OCI-M2 (cell line): ENCODE data around the gene HIRIP3.
A peak's percentile ranks its signal among the peaks of the same experiment; 100 is the strongest.
"Not testable (repeated sequence)": the region's sequence is repeated elsewhere in the genome, so short reads cannot be mapped to it uniquely, and the experiment has no call there.

Source experiments
- DNase-seq: peaks from one replicate; lab custom pipeline; 2025; ENCODE audit not compliant: unreplicated experiment; lab: John Stamatoyannopoulos, UW

HIRIP3 gene

DNA sequence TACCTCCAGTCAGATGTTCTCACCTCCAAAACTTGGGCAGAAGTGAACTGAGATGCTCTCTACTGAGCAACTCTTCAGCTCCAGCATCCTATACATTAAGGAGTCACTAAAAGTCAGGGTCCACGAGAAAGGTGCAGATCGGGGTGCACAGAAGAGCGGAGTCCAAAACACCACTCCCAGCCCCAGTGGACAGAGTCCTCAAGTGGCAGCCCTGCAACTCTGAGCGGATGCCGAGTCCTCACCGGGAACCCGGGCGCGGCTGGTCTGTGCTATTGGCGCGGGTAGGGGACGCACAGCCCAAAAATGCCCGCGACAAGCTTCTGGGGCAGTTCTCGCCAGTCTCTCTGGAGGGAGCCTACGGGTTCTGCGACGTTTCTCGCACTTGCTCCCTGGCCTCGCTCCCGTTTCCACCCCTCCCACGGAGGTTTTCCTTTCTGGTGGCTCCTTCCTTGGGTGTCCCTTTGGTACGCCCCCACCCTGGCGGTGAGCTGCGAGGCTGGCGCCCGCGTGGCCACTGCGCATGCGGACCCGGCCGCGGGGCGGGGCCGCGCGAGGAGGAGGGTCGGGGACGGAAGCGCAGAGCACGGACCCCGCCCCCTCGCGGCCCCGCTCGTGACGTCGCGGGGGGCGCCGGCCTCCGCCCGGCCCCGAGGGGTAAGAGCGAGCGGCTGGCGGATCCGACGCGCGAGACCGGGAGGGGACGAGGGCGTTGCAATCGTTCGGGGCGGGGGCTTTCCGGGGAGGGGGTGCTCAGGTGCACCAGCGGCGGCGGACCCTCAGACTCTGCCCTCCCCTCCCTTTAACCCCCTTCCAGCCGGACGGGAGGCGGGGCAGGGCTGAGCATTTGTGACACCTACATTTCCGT is 33.7 kb downstream of the HIRIP3 start, which contains the start of gene TMEM219:
TSS of gene TMEM219 (plus strand) at position 601 of the 865 bp plus-strand sequence. CDS start 1,065 bp downstream, outside the sequence.
- peak; percentile 78 for DNase-seq

DNA sequence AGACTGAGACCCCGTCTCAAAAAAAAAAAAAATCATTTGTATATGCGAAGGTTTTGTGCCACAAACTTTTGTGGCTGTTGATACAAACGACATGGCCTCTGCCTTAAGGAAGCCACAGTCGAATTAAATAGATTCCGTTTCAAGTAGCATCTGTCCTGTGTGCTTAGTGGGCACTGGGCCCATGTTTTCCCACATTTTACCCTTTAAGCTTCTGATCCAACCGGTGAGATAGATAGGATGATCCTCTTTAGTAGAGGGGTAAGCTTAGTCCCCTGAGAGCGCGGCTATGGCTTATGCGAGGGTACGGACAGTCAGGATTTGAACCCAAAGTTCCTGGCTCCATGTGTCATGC is 34.3 kb downstream of the HIRIP3 start:
- DNase-seq: no peak

DNA sequence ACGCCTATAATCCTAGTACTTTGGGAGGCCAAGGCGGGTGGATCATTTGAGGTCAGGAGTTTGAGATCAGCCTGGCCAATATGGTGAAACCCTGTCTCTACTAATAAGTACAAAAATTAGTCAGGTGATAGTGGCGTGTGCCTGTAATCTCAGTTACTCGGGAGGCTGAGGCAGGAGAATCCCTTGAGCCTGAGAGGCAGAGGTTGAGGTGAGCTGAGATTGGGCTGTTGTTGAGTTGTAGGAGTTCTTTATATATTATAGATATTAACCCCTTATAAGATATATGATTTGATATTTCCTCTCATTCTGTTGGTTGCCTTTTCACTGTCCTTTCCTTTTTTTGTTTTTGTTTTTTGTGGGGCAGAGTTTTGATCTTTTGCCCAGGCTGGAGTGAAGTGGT is 35.6 kb downstream of the HIRIP3 start:
- DNase-seq: not testable (repeated sequence)

DNA sequence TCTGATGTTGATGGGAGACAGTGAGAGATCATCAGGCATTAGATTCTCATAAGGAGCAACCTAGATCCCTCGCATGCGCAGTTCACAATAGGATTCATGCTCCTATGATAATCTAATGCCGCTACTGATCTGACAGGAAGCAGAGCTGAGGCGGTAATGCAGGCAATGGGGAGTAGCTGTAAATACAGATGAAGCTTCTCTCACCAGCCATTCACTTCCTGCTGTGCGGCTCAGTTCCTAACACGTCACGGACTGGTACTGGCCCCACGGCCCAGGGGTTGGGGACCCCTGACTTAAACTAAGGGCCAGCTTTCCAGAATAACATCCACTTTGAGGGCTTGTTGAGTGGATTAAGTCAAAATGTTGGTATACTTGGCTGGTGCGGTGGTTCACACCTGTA is 36.1 kb downstream of the HIRIP3 start:
- no peak for DNase-seq

- DNase-seq: no peak
Observed at GRCh38 chr16:29958756-29959155, 36.7 kb downstream of the HIRIP3 start.

- DNase-seq: no peak
Observed at GRCh38 chr16:29951625-29952365, 43.6 kb downstream of the HIRIP3 start.

DNA sequence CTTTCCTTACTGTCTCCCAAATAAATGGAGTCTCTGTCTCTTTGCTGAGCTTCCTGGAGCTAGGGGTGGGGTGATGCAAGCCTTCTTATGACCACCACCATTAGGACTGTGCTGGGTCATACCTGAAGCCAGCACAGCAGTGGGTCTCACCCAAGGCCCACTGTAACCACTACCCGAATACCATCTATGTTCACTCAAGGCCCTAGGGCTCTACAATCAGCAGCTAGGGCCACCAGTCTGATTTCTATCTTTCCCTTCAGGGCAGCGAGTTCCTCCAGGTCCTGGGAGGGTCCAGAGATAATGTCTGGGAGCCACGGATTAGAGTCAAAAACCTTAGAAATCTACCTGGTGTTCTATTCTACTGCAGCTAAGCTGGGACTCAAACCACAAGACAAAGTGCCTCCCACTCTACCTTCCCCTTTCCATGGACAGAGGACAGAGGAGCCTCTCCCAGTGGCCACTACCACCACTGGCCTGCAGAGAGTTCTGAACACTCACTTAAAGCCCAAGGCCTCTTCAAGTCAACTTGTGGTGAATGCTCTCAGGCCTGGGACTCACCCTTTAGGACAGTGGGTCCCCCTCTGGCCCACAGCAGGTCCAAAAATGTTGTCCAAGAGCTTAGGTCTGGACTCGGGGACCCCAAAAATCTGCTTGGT is 44.5 kb downstream of the HIRIP3 start:
- DNase-seq: no peak

DNA sequence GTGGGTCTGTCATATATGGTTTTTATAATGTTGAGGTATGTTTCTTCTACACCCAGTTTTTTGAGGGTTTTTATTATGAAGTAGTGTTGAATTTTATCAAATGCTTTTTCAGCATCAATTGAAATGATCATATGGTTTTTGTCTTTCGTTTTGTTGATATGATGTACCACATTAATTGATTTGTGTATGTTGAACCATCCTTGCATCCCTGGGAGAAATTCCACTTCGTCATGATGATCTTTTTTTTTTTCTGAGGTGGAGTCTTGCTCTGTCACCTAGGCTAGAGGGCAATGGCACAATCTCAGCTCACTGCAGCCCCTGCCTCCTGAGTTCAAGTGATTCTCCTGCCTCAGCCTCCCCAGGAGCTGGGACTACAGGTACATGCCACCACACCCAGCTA is 47.5 kb downstream of the HIRIP3 start:
- no peak for DNase-seq

- no peak for DNase-seq
Observed at GRCh38 chr16:29943846-29944799, 51.3 kb downstream of the HIRIP3 start.
